ENCODE measurements around the gene APBA1.

DNA sequence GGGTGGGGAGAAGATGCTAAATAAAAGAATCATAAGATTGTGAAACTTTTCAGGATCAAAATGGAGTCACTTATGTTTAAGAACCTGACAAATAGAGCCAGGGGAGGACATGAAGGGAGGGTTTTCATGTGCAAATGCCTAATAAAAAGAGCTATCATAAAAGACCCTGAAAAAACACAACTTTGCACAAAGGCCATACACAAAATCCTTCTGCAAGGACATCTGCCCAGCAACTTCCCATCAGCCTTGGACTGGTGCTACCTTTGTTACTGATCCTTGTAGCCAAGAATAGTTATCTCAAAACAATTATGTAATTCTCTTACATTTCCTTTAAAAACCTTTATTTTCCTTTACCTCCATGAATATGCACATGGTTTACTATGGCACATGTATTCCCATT is 63.0 kb downstream of the APBA1 start:
- TF ChIP-seq POLR2A (IDR thresholded peaks at IDR 0.05) = no peak
- TF ChIP-seq, protein P1, sequence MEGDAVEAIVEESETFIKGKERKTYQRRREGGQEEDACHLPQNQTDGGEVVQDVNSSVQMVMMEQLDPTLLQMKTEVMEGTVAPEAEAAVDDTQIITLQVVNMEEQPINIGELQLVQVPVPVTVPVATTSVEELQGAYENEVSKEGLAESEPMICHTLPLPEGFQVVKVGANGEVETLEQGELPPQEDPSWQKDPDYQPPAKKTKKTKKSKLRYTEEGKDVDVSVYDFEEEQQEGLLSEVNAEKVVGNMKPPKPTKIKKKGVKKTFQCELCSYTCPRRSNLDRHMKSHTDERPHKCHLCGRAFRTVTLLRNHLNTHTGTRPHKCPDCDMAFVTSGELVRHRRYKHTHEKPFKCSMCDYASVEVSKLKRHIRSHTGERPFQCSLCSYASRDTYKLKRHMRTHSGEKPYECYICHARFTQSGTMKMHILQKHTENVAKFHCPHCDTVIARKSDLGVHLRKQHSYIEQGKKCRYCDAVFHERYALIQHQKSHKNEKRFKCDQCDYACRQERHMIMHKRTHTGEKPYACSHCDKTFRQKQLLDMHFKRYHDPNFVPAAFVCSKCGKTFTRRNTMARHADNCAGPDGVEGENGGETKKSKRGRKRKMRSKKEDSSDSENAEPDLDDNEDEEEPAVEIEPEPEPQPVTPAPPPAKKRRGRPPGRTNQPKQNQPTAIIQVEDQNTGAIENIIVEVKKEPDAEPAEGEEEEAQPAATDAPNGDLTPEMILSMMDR (IDR thresholded peaks at IDR 0.05 in 8 of 11, conservative IDR thresholded peaks at IDR 0.05 in 3 of 11) = no peak
- no peak for TF ChIP-seq POLR2AphosphoS5 (IDR thresholded peaks at IDR 0.05)

Measured in spleen (tissue), 7 donors.